SK-N-SH treated with all-trans-retinoic acid at 6 μM for 48 hours (cell line): ENCODE data around the gene ONECUT3.

Experiments
- ATAC-seq: fragments of 200-7000 bp; cut with Tn5 transposase; 3 replicates; pipeline ENCODE4 v1.9.1; 2020; ENCODE audit warnings: mild to moderate bottlenecking, moderate library complexity
- ARNTL ChIP-seq: fragments of 450-650 bp; formaldehyde crosslinking; IDR thresholded peaks from 2 replicates; pipeline ENCODE4 v1.5.0; 2020; ENCODE audit warnings: low read depth, mild to moderate bottlenecking, moderate library complexity, borderline replicate concordance
- BACH2 ChIP-seq: fragments of 250-450 bp; sonication (Bioruptor Pico); IDR thresholded peaks from 2 replicates; pipeline ENCODE4 v1.9.0; 2021; ENCODE audit warnings: mild to moderate bottlenecking, borderline replicate concordance
- CREB5 ChIP-seq: fragments of 250-450 bp; sonication (Bioruptor Pico); IDR thresholded peaks from 2 replicates; pipeline ENCODE4 v1.5.1; 2020; ENCODE audit warnings: low read depth, mild to moderate bottlenecking, moderate library complexity
- CSDC2 ChIP-seq: fragments of 250-450 bp; sonication (Bioruptor Pico); IDR thresholded peaks from 2 replicates; pipeline ENCODE4 v1.5.0; 2020; ENCODE audit warnings: mild to moderate bottlenecking, moderate library complexity
- CSRNP3 ChIP-seq: fragments of 250-450 bp; sonication (Bioruptor Pico); IDR thresholded peaks from 2 replicates; pipeline ENCODE4 v1.5.1; 2021; ENCODE audit warnings: mild to moderate bottlenecking, moderate library complexity
- GLIS3 ChIP-seq: fragments of 250-450 bp; sonication (Bioruptor Pico); IDR thresholded peaks from 2 replicates; pipeline ENCODE4 v1.5.0; 2020; ENCODE audit warnings: mild to moderate bottlenecking, moderate library complexity
- ISL1 ChIP-seq: fragments of 250-450 bp; sonication (Bioruptor Pico); IDR thresholded peaks from 2 replicates; pipeline ENCODE4 v2.1.2; 2022; ENCODE audit warnings: mild to moderate bottlenecking, moderate library complexity
- OSR1 ChIP-seq: fragments of 250-450 bp; sonication (Bioruptor Pico); IDR thresholded peaks from 2 replicates; pipeline ENCODE4 v1.8.0; 2022; ENCODE audit warnings: moderate library complexity, mild to moderate bottlenecking, inconsistent platforms
- PATZ1 ChIP-seq: fragments of 250-450 bp; sonication (Bioruptor Pico); IDR thresholded peaks from 2 replicates; pipeline ENCODE4 v1.8.0; 2020; ENCODE audit warnings: mild to moderate bottlenecking, moderate library complexity, borderline replicate concordance
- POU6F1 ChIP-seq: fragments of 250-450 bp; sonication (Bioruptor Pico); IDR thresholded peaks from 2 replicates; pipeline ENCODE4 v1.8.0; 2021; ENCODE audit warnings: low read depth, mild to moderate bottlenecking, moderate library complexity, borderline replicate concordance
- PPARA ChIP-seq: fragments of 250-450 bp; sonication (Bioruptor Pico); IDR thresholded peaks from 2 replicates; pipeline ENCODE4 v1.5.0; 2020; ENCODE audit warnings: mild to moderate bottlenecking, borderline replicate concordance
- RARB ChIP-seq: fragments of 250-450 bp; sonication (Bioruptor Pico); IDR thresholded peaks from 2 replicates; pipeline ENCODE4 v1.8.0; 2021; ENCODE audit warnings: mild to moderate bottlenecking, moderate library complexity
- SNAI2 ChIP-seq: fragments of 250-450 bp; sonication (Bioruptor Pico); IDR thresholded peaks from 2 replicates; pipeline ENCODE4 v1.5.0; 2020; ENCODE audit warnings: mild to moderate bottlenecking, moderate library complexity
- ZC3H10 ChIP-seq: fragments of 250-450 bp; sonication (Bioruptor Pico); IDR thresholded peaks from 2 replicates; pipeline ENCODE4 v1.5.1; 2021; ENCODE audit warnings: mild to moderate bottlenecking, moderate library complexity
- ZFP30 ChIP-seq: fragments of 450-650 bp; formaldehyde crosslinking; IDR thresholded peaks from 2 replicates; pipeline ENCODE4 v1.5.0; 2022; ENCODE audit warnings: mild to moderate bottlenecking, moderate library complexity
- ZNF8 ChIP-seq: fragments of 450-650 bp; formaldehyde crosslinking; IDR thresholded peaks from 2 replicates; pipeline ENCODE4 v1.5.0; 2020; ENCODE audit warnings: mild to moderate bottlenecking, moderate library complexity

Gene ONECUT3

GRCh38 chr19:1809678-1810077 is 56.4 kb downstream of the ONECUT3 start:
- no peak for ATAC-seq
- TF ChIP-seq POU6F1 (CRISPR knock-in tag), result no peak
- no peak for TF ChIP-seq ISL1
- no peak for TF ChIP-seq ZFP30 (CRISPR knock-in tag)
- TF ChIP-seq RARB, result no peak
- TF ChIP-seq BACH2, result no peak
- no peak for TF ChIP-seq PATZ1 (CRISPR knock-in tag)
- TF ChIP-seq ZNF8 (CRISPR knock-in tag), result no peak
- TF ChIP-seq CSDC2 (CRISPR knock-in tag), result no peak
- no peak for TF ChIP-seq CREB5 (CRISPR knock-in tag)
- no peak for TF ChIP-seq PPARA (CRISPR knock-in tag)
- no peak for TF ChIP-seq ZC3H10 (CRISPR knock-in tag)

- ATAC-seq, result no peak
Observed at GRCh38 chr19:1810439-1811160, 57.3 kb downstream of the ONECUT3 start.

More at GRCh38 chr19:1810439-1811160, 57.3 kb downstream of the ONECUT3 start:
- TF ChIP-seq ZC3H10 (CRISPR knock-in tag) (no peak), PATZ1 (CRISPR knock-in tag) (no peak), ZFP30 (CRISPR knock-in tag) (no peak), ARNTL (CRISPR knock-in tag) (no peak), ZNF8 (CRISPR knock-in tag) (no peak), RARB (no peak), CREB5 (CRISPR knock-in tag) (no peak), PPARA (CRISPR knock-in tag) (no peak), ISL1 (no peak), OSR1 (CRISPR knock-in tag) (no peak), GLIS3 (CRISPR knock-in tag) (no peak), SNAI2 (no peak), CSRNP3 (CRISPR knock-in tag) (no peak), BACH2 (no peak)
